ENCODE measurements around the gene SLC16A12. TPM values are rescaled to one million over a fixed set of nuclear protein-coding genes. Genes with fewer than 3 reads are reported as not detected.

The SLC16A12 gene
- total and polyA plus RNA-seq, 2 of the 4 experiments (the other 2 are of a cell fraction), result 1.4 to 1.6 TPM

DNA sequence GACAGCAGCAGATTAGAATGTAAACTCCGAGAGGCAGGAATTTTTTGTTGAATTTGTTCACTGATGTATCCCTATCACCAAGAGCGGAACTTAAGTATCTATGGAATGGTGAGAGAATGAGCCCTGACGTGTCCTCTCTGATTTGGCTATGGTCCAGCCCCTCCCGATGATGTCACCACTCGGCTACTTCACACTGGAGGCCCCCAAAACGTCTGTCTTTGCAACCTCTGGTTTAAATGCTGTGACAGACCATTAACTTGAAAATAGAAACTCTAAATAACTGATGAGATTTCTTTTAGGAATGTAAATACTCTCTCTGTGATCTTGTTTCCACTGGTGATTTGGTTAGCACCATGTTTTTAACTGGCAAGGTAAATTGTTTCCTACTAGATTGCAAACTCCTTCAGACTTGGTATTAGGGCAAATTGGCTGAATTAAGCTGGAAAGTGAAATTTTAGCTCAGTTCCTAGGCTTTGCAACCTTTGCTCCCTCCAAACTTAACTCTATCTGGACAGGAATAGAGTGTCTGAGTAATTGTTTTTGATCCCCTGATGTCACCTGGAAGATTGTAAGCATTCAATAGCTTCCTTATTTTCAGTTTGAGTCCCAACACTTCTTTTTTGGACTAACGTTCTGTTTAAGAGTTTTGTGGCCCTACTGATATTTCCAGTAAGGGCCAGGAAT lies 19.1 kb downstream of the SLC16A12 start:
- H3K4me1 ChIP-seq (ENCODE audit: control insufficient read depth, insufficient read depth, low read length), result peaks cover 24% of the 10 kb centered on the region
- H2BK20ac ChIP-seq (ENCODE audit: low read depth, low read length), result peak overlapping the region; percentile 57
- no peak overlapping the region for H2AK9ac ChIP-seq (replicated peaks; ENCODE audit: low read depth, low read length, poor library complexity)
- H4K8ac ChIP-seq (ENCODE audit: low read depth in 2 of 2, low read length in 2 of 2), result peak overlapping the region; percentile 16 to 57; a peak in 1 of 4 replicates
- peak overlapping the region; percentile 22; the same call in 2 of the 3 replicates for H2BK15ac ChIP-seq (ENCODE audit: low read depth, low read length)
- H3K9me3 ChIP-seq (ENCODE audit: control insufficient read depth, insufficient read depth, low read length), result no peaks in the 10 kb centered on the region
- H3K27ac ChIP-seq (ENCODE audit: insufficient read depth, low read length), result no peak overlapping the region
- in situ Hi-C loops (cut with MboI; ENCODE audit: low sequenced_read_pairs) (no loop called here), intact Hi-C loops (cut with micrococcal nuclease) (loop anchor here (5.0 kb wide), 3 partner anchors 34 to 186 kb away; partner anchors contain the start of gene KIF20B), dilution Hi-C loops (cut with HindIII; ENCODE audit: low sequenced_read_pairs, unreplicated experiment) (no loop called here)
- H2AK5ac ChIP-seq (ENCODE audit: low read depth, low read length), result no peak overlapping the region
- H3K14ac ChIP-seq (replicated peaks; ENCODE audit: low read depth, low read length), result peak overlapping the region; percentile 42; the same call in 1 of the 2 replicates
- H3K9ac ChIP-seq (ENCODE audit: low read depth, low read length), result no peak overlapping the region
- peak overlapping the region; percentile 70 for H2BK120ac ChIP-seq (ENCODE audit: low read depth, low read length)
- ChIA-PET POLR2A (ENCODE audit: unreplicated experiment) (no interaction called here), CTCF (no interaction called here)
- DNase-seq (peak; percentile 98), ATAC-seq (ENCODE audit: low read depth) (peak; percentile 61)
- 0 out of 4 replicates have a peak, but pooled peaks cover 0 to 3% of the 10 kb centered on the region in 2 experiments for H3K79me1 ChIP-seq (ENCODE audit: low read depth in 1 of 2, low read length in 2 of 2)
- BruUV-seq (replicated peaks), result no TSS peak
- H3K27me3 ChIP-seq (ENCODE audit: control insufficient read depth, insufficient read depth, low read length), result no peaks in the 10 kb centered on the region
- WGBS, 2 experiments (ENCODE audit: extremely low coverage in 2 of 2, insufficient read length in 1 of 2), result no CpG with 5 or more reads among the region's 7 CpGs
- peak; percentile 35; the same call in 1 of the 2 replicates for TF ChIP-seq MAZ (IDR thresholded peaks at IDR 0.05; ENCODE audit: borderline replicate concordance, low read depth, low read length)
- no peak for TF ChIP-seq RAD21 (IDR thresholded peaks at IDR 0.05; ENCODE audit: low read length)
- TF ChIP-seq CEBPB (IDR thresholded peaks at IDR 0.05; ENCODE audit: low read depth, low read length), result peak; percentile 52
- 0 out of 2 replicates have a peak, but pooled peaks have one; percentile 26 for TF ChIP-seq BHLHE40 (IDR thresholded peaks at IDR 0.05; ENCODE audit: low read depth, low read length)
- TF ChIP-seq USF2 (IDR thresholded peaks at IDR 0.05; ENCODE audit: low read depth, low read length), result no peak
- 0 out of 2 replicates have a peak, but pooled peaks have one; percentile 12 for TF ChIP-seq MAFK (IDR thresholded peaks at IDR 0.05; ENCODE audit: low read depth, low read length)
- no peak for TF ChIP-seq NFE2L2 (IDR thresholded peaks at IDR 0.05; ENCODE audit: low read depth, low read length)
- TF ChIP-seq, protein P1, sequence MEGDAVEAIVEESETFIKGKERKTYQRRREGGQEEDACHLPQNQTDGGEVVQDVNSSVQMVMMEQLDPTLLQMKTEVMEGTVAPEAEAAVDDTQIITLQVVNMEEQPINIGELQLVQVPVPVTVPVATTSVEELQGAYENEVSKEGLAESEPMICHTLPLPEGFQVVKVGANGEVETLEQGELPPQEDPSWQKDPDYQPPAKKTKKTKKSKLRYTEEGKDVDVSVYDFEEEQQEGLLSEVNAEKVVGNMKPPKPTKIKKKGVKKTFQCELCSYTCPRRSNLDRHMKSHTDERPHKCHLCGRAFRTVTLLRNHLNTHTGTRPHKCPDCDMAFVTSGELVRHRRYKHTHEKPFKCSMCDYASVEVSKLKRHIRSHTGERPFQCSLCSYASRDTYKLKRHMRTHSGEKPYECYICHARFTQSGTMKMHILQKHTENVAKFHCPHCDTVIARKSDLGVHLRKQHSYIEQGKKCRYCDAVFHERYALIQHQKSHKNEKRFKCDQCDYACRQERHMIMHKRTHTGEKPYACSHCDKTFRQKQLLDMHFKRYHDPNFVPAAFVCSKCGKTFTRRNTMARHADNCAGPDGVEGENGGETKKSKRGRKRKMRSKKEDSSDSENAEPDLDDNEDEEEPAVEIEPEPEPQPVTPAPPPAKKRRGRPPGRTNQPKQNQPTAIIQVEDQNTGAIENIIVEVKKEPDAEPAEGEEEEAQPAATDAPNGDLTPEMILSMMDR (conservative IDR thresholded peaks at IDR 0.05; ENCODE audit: low read depth, low read length), result no peak
- peak; percentile 58; the same call in 1 of the 2 replicates for TF ChIP-seq FOS (IDR thresholded peaks at IDR 0.05; ENCODE audit: low read depth, low read length)
- TF ChIP-seq POLR2A (IDR thresholded peaks at IDR 0.05; ENCODE audit: low read depth, low read length), result no peak
- TF ChIP-seq RFX5 (IDR thresholded peaks at IDR 0.05; ENCODE audit: low read depth, low read length), result no peak
- H3K36me3 ChIP-seq (ENCODE audit: control insufficient read depth, insufficient read depth, low read length), result no peaks in the 10 kb centered on the region
- H4K5ac ChIP-seq (ENCODE audit: low read depth, low read length), result peak overlapping the region; percentile 51; the same call in 1 of the 2 replicates
- H3K23ac ChIP-seq (ENCODE audit: low read depth, low read length), result peak overlapping the region; percentile 59
- peak overlapping the region; percentile 57; the same call in 1 of the 2 replicates for H3K56ac ChIP-seq (ENCODE audit: extremely low read depth, insufficient read depth, low read length)
- peaks cover 14% of the 10 kb centered on the region for H3K9me1 ChIP-seq (ENCODE audit: insufficient read depth, low read length)
- peak overlapping the region; percentile 97 for H2BK5ac ChIP-seq (ENCODE audit: low read depth, low read length, poor library complexity, severe bottlenecking)
- H3K4ac ChIP-seq (ENCODE audit: low read depth, low read length), result peak overlapping the region; percentile 58; the same call in 1 of the 2 replicates
- no peak overlapping the region for H2AFZ ChIP-seq (replicated peaks; ENCODE audit: low read length, poor library complexity)
- no peaks in the 10 kb centered on the region for H4K20me1 ChIP-seq (ENCODE audit: insufficient read depth, low read length)
- peak overlapping the region; percentile 43 for H4K91ac ChIP-seq (ENCODE audit: insufficient read depth, low read depth, low read length)
- peak overlapping the region; percentile 62 for H3K4me2 ChIP-seq (ENCODE audit: low read depth, low read length)
- H3K18ac ChIP-seq (ENCODE audit: low read depth, low read length), result peak overlapping the region; percentile 81; the same call in 1 of the 2 replicates
- no peak overlapping the region for H3K4me3 ChIP-seq (ENCODE audit: insufficient read depth, low read depth, low read length)

All from IMR-90 (cell line).